Measurements from ENCODE around the gene EIF5A. TPM values are rescaled to one million over a fixed set of nuclear protein-coding genes. Genes with fewer than 3 reads are reported as not detected.

The EIF5A gene
- total RNA-seq, 1 experiment from 2014 or later, result 345 TPM

- peak; percentile 81 to 86 for DNase-seq
- H3K4me1 Mint-ChIP-seq (ENCODE audit: low read depth, unreplicated experiment), result peaks cover 18% of the 10 kb centered on the region
- CTCF ChIA-PET, result no interaction called here
- peaks cover 50% of the 10 kb centered on the region for H3K36me3 Mint-ChIP-seq (ENCODE audit: insufficient read depth, unreplicated experiment)
- H3K36me3 ChIP-seq (ENCODE audit: control insufficient read depth, insufficient read depth, low read length), result peaks cover 3% of the 10 kb centered on the region
- peaks cover 4% of the 10 kb centered on the region; the same call in 1 of the 2 replicates for H3K4me1 ChIP-seq
- intact Hi-C loops (cut with micrococcal nuclease; ENCODE audit: unreplicated experiment), result loop anchor here (2.0 kb wide), 1 partner anchor 14 kb away; the partner anchor contains the start of gene NEURL4
- H3K4me3 Mint-ChIP-seq (ENCODE audit: unreplicated experiment), result peak within 1 kb of the TSS; percentile 82
- H3K27ac Mint-ChIP-seq (ENCODE audit: unreplicated experiment), result peak within 1 kb of the TSS; percentile 93
- BruUV-seq (replicated peaks), result no TSS peak
- H3K9me3 Mint-ChIP-seq (ENCODE audit: unreplicated experiment), result no peaks in the 10 kb centered on the region
- TF ChIP-seq CTCF (IDR thresholded peaks at IDR 0.05; ENCODE audit: insufficient read depth in 1 of 2, low read depth in 1 of 2, low read length in 1 of 2, severe bottlenecking in 1 of 2, unreplicated experiment in 1 of 2), result no peak
- H3K27me3 Mint-ChIP-seq (ENCODE audit: insufficient read depth, unreplicated experiment), result no peaks in the 10 kb centered on the region
- H3K4me3 ChIP-seq (ENCODE audit: low read depth, low read length), result peak within 1 kb of the TSS; percentile 82
- no peaks in the 10 kb centered on the region for H3K27me3 ChIP-seq (replicated peaks; ENCODE audit: control insufficient read depth, insufficient read depth, low read length)
- H3K9me3 ChIP-seq, result no peaks in the 10 kb centered on the region
- POLR2A ChIA-PET, result interaction anchor here (0.6 to 1.0 kb wide), 3 partner anchors 14 to 32 kb away, joined by 3 read pairs; partner anchors contain the start of gene NEURL4
These were observed 7.5 kb downstream of the EIF5A start, which contains the start of gene GPS2 for GRCh38 chr17:7314719-7315569. Gene GPS2, minus strand, starts transcription at chr17:7315360. Its CDS starts 308 bp downstream, at chr17:7315052.

GRCh38 chr17:7315570-7316235 is 8.3 kb downstream of the EIF5A start:
- Mint-ChIP-seq H3K9me3 (ENCODE audit: unreplicated experiment) (no peaks in the 10 kb centered on the region), H3K36me3 (ENCODE audit: insufficient read depth, unreplicated experiment) (peaks cover 42% of the 10 kb centered on the region), H3K4me1 (ENCODE audit: low read depth, unreplicated experiment) (peaks cover 13% of the 10 kb centered on the region), H3K27ac (ENCODE audit: unreplicated experiment) (peak overlapping the region; percentile 81), H3K4me3 (ENCODE audit: unreplicated experiment) (peak overlapping the region; percentile 82), H3K27me3 (ENCODE audit: insufficient read depth, unreplicated experiment) (no peaks in the 10 kb centered on the region)
- ChIA-PET POLR2A (interaction anchor here (0.9 kb wide), 1 partner anchor 14 kb away, joined by 3 read pairs; no protein-coding TSS in a partner anchor), CTCF (no interaction called here)
- peak overlapping the region; percentile 82 for H3K4me3 ChIP-seq (ENCODE audit: low read depth, low read length)
- no peak for TF ChIP-seq CTCF (IDR thresholded peaks at IDR 0.05; ENCODE audit: insufficient read depth in 1 of 2, low read depth in 1 of 2, low read length in 1 of 2, severe bottlenecking in 1 of 2, unreplicated experiment in 1 of 2)
- BruUV-seq (replicated peaks), result no TSS peak
- intact Hi-C loops (cut with micrococcal nuclease; ENCODE audit: unreplicated experiment), result loop anchor here (2.0 kb wide), 1 partner anchor 13 kb away; the partner anchor contains the start of gene NEURL4
- H3K4me1 ChIP-seq, result peaks cover 4% of the 10 kb centered on the region; the same call in 1 of the 2 replicates
- DNase-seq, result no peak
- H3K27me3 ChIP-seq (replicated peaks; ENCODE audit: control insufficient read depth, insufficient read depth, low read length), result no peaks in the 10 kb centered on the region
- no peaks in the 10 kb centered on the region for H3K9me3 ChIP-seq
- H3K36me3 ChIP-seq (ENCODE audit: control insufficient read depth, insufficient read depth, low read length), result peaks cover 3% of the 10 kb centered on the region

- ChIA-PET POLR2A (no interaction called here), CTCF (no interaction called here)
- intact Hi-C loops (cut with micrococcal nuclease; ENCODE audit: unreplicated experiment), result no loop called here
- no peak for DNase-seq
- Histone ChIP-seq H3K4me1 (peaks cover 4% of the 10 kb centered on the region; the same call in 1 of the 2 replicates), H3K4me3 (ENCODE audit: low read depth, low read length) (no peak overlapping the region), H3K36me3 (ENCODE audit: control insufficient read depth, insufficient read depth, low read length) (no peaks in the 10 kb centered on the region; the same call in 1 of the 2 replicates), H3K27me3 (replicated peaks; ENCODE audit: control insufficient read depth, insufficient read depth, low read length) (no peaks in the 10 kb centered on the region), H3K9me3 (no peaks in the 10 kb centered on the region)
- Mint-ChIP-seq H3K4me3 (ENCODE audit: unreplicated experiment) (no peak overlapping the region), H3K4me1 (ENCODE audit: low read depth, unreplicated experiment) (peaks cover 13% of the 10 kb centered on the region), H3K27ac (ENCODE audit: unreplicated experiment) (no peak overlapping the region), H3K27me3 (ENCODE audit: insufficient read depth, unreplicated experiment) (no peaks in the 10 kb centered on the region), H3K36me3 (ENCODE audit: insufficient read depth, unreplicated experiment) (peaks cover 27% of the 10 kb centered on the region), H3K9me3 (ENCODE audit: unreplicated experiment) (no peaks in the 10 kb centered on the region)
- no TSS peak for BruUV-seq (replicated peaks)
- no peak for TF ChIP-seq CTCF (IDR thresholded peaks at IDR 0.05; ENCODE audit: insufficient read depth in 1 of 2, low read depth in 1 of 2, low read length in 1 of 2, severe bottlenecking in 1 of 2, unreplicated experiment in 1 of 2)
These were observed 9.9 kb downstream of the EIF5A start for GRCh38 chr17:7317161-7317803.

Data from Caco-2 (cell line).